ENCODE data around the gene KCNIP4. TPM values are rescaled to one million over a fixed set of nuclear protein-coding genes. Genes with fewer than 3 reads are reported as not detected.

Gene KCNIP4
- total and polyA plus RNA-seq, 10 of the 15 experiments (the other 5 are each of a cell fraction or from before 2014, with no cell fraction given), result 0.03 to 0.23 (median 0.13) TPM; not detected in 7

- FAIRE-seq (no peak), ATAC-seq (no peak), DNase-seq (ENCODE audit: low read depth, low spot score) (no peak)
- TF ChIP-seq MXI1 (IDR thresholded peaks at IDR 0.05; ENCODE audit: low read depth, low read length) (no peak), POLR2AphosphoS2 (IDR thresholded peaks at IDR 0.05; ENCODE audit: low read depth, low read length) (no peak)
- ChIA-PET RAD21 (ENCODE audit: unreplicated experiment) (no interaction called here), SMC1A (ENCODE audit: uncharacterized antibody, unreplicated experiment) (no interaction called here), CTCF (interaction anchor here (1.0 to 3.5 kb wide), 3 partner anchors 12 to 979 kb away, joined by 3 to 15 read pairs (median 3); no protein-coding TSS in a partner anchor), POLR2A (interaction anchor here (0.5 kb wide), 1 partner anchor 1376 kb away, joined by 7 read pairs; no protein-coding TSS in a partner anchor)
- H3K9ac ChIP-seq (ENCODE audit: control insufficient read depth, insufficient read depth, low read length), result no peak overlapping the region
- H3K27ac ChIP-seq (ENCODE audit: control insufficient read depth, insufficient read depth), result no peak overlapping the region
- H3K4me3 ChIP-seq, result no peak overlapping the region
- H3K9me3 ChIP-seq (replicated peaks; ENCODE audit: control insufficient read depth, insufficient read depth, low read length), result no peaks in the 10 kb centered on the region
- no peaks in the 10 kb centered on the region for H4K20me1 ChIP-seq (ENCODE audit: control insufficient read depth, insufficient read depth)
- in situ Hi-C loops (cut with MboI), result loop anchor here (25.0 kb wide), 1 partner anchor 1340 kb away; no protein-coding TSS in a partner anchor
- intact Hi-C loops (cut with micrococcal nuclease; ENCODE audit: unreplicated experiment), result no loop called here
- H3K4me2 ChIP-seq (ENCODE audit: control insufficient read depth, insufficient read depth), result no peak overlapping the region
- H3K27me3 ChIP-seq (replicated peaks in 1 of 2; ENCODE audit: control insufficient read depth in 2 of 2, insufficient read depth in 2 of 2, low read length in 1 of 2), result no peaks in the 10 kb centered on the region
- H3K79me2 ChIP-seq (ENCODE audit: control insufficient read depth, insufficient read depth, low read length), result no peaks in the 10 kb centered on the region
- BruUV-seq (replicated peaks), result no TSS peak
- H3K36me3 ChIP-seq (ENCODE audit: control insufficient read depth in 2 of 2, insufficient read depth in 2 of 2, low read length in 1 of 2), result no peaks in the 10 kb centered on the region
- no peak overlapping the region for H2AFZ ChIP-seq (ENCODE audit: control insufficient read depth, low read depth, low read length)
- H3K4me1 ChIP-seq (ENCODE audit: control insufficient read depth, insufficient read depth, low read length), result no peaks in the 10 kb centered on the region
Observed at GRCh38 chr4:21752616-21753015, 196.0 kb downstream of the KCNIP4 start.

GRCh38 chr4:21749924-21750323 is 198.6 kb downstream of the KCNIP4 start:
- DNase-seq (ENCODE audit: low read depth, low spot score), result no peak
- no peak for FAIRE-seq
- ChIA-PET POLR2A (no interaction called here), SMC1A (ENCODE audit: uncharacterized antibody, unreplicated experiment) (no interaction called here), RAD21 (ENCODE audit: unreplicated experiment) (no interaction called here), CTCF (interaction anchor here (1.0 to 3.5 kb wide), 2 partner anchors 14 to 18 kb away, joined by 6 to 15 read pairs; no protein-coding TSS in a partner anchor)
- Histone ChIP-seq H3K4me1 (ENCODE audit: control insufficient read depth, insufficient read depth, low read length) (no peaks in the 10 kb centered on the region), H3K9ac (ENCODE audit: control insufficient read depth, insufficient read depth, low read length) (no peak overlapping the region), H3K4me3 (no peak overlapping the region), H3K27me3 (replicated peaks in 1 of 2; ENCODE audit: control insufficient read depth in 2 of 2, insufficient read depth in 2 of 2, low read length in 1 of 2) (no peaks in the 10 kb centered on the region), H3K36me3 (ENCODE audit: control insufficient read depth in 2 of 2, insufficient read depth in 2 of 2, low read length in 1 of 2) (no peaks in the 10 kb centered on the region), H3K79me2 (ENCODE audit: control insufficient read depth, insufficient read depth, low read length) (no peaks in the 10 kb centered on the region), H4K20me1 (ENCODE audit: control insufficient read depth, insufficient read depth) (no peaks in the 10 kb centered on the region), H3K9me3 (replicated peaks; ENCODE audit: control insufficient read depth, insufficient read depth, low read length) (no peaks in the 10 kb centered on the region), H3K4me2 (ENCODE audit: control insufficient read depth, insufficient read depth) (no peak overlapping the region), H3K27ac (ENCODE audit: control insufficient read depth, insufficient read depth) (no peak overlapping the region), H2AFZ (ENCODE audit: control insufficient read depth, low read depth, low read length) (no peak overlapping the region)
- no peak for ATAC-seq
- in situ Hi-C loops (cut with MboI), result loop anchor here (25.0 kb wide), 1 partner anchor 1338 kb away; no protein-coding TSS in a partner anchor
- no TSS peak for BruUV-seq (replicated peaks)
- 0% methylated on average over 3 of the region's 3 CpGs for WGBS (ENCODE audit: insufficient coverage, insufficient replicate concordance, low lambda C conversion rate, missing lambda C conversion rate)
- intact Hi-C loops (cut with micrococcal nuclease; ENCODE audit: unreplicated experiment), result no loop called here
- no peak for TF ChIP-seq NBN (IDR thresholded peaks at IDR 0.05)
- no peak for TF ChIP-seq ZBTB40 (IDR thresholded peaks at IDR 0.05; ENCODE audit: borderline replicate concordance)
- TF ChIP-seq STAT3 (IDR thresholded peaks at IDR 0.05; ENCODE audit: low read depth, low read length), result no peak
- no peak for TF ChIP-seq KAT2A (conservative IDR thresholded peaks at IDR 0.05; ENCODE audit: control insufficient read depth, low read depth, low read length)
- TF ChIP-seq POLR2AphosphoS5 (IDR thresholded peaks at IDR 0.05; ENCODE audit: low read length), result no peak
- TF ChIP-seq REST (IDR thresholded peaks at IDR 0.05; ENCODE audit: low read depth, low read length), result no peak
- no peak for TF ChIP-seq CEBPB (IDR thresholded peaks at IDR 0.05; ENCODE audit: borderline replicate concordance in 1 of 2, low read depth in 2 of 2, low read length in 2 of 2)

All from GM12878 (cell line).